A673 (cell line): ENCODE results near the gene XPO5.

Experiments
- CTCF ChIP-seq: fragments of 300-800, 200-600 bp; sonication (generic); conservative IDR thresholded peaks from 2 replicates; pipeline ENCODE4 v1.5.1; 2017; ENCODE audit warnings: low read depth, mild to moderate bottlenecking, antibody characterized with exemption, low read length, moderate library complexity, mixed read lengths
- EZH2 ChIP-seq: fragments of 200-600 bp; sonication (generic); IDR thresholded peaks from 2 replicates; pipeline ENCODE4 v1.6.1; 2017; ENCODE audit warnings: borderline replicate concordance, low read depth, mild to moderate bottlenecking, mixed read lengths, antibody characterized with exemption, low read length; ENCODE audit not compliant: poor library complexity, severe bottlenecking

- no peak for TF ChIP-seq CTCF
- TF ChIP-seq EZH2 = no peak
These were observed 94.8 kb downstream of the XPO5 start for GRCh38 chr6:43481075-43481474.
